OCI-LY3 (cell line): Measurements from ENCODE around the gene RLN3.

ENCODE experiments used
- H2AFZ ChIP-seq: fragments of 200-600, 300-600 bp; shearing (Covaris generic); 2 replicates; pipeline ENCODE4 v1.6.0; 2014; ENCODE audit warnings: antibody characterized with exemption, low read depth, low read length
- H3K27ac ChIP-seq: fragments of 200-600, 300-600 bp; sonication (generic); 2 replicates; pipeline ENCODE4 v1.5.1; 2014; ENCODE audit warnings: mild to moderate bottlenecking, low read length, moderate library complexity, mixed read lengths
- H3K27me3 ChIP-seq: fragments of 200-600, 300-600 bp; sonication (generic); 2 replicates; pipeline ENCODE4 v1.6.1; 2014; ENCODE audit warnings: low read depth, low read length, mixed read lengths
- H3K36me3 ChIP-seq: fragments of 200-600, 300-600 bp; sonication (generic); replicated peaks from 2 replicates; pipeline ENCODE3; 2014; ENCODE audit warnings: low read depth, low read length, mixed read lengths
- H3K4me1 ChIP-seq: fragments of 300-600, 200-600 bp; sonication (generic); 2 replicates; pipeline ENCODE4 v1.6.1; 2014; ENCODE audit warnings: low read length, mixed read lengths
- H3K4me2 ChIP-seq: fragments of 200-600, 300-600 bp; sonication (generic); 2 replicates; pipeline ENCODE4 v1.6.1; 2014; ENCODE audit warnings: low read length, mixed read lengths
- H3K4me3 ChIP-seq: fragments of 300-600, 200-600 bp; sonication (generic); 2 replicates; pipeline ENCODE4 v1.5.1; 2014; ENCODE audit warnings: antibody characterized with exemption, mild to moderate bottlenecking, low read length, moderate library complexity
- H3K79me2 ChIP-seq: fragments of 300-600, 200-600 bp; shearing (Covaris generic); 2 replicates; pipeline ENCODE4 v1.6.1; 2014; ENCODE audit warnings: mild to moderate bottlenecking, low read length, mixed read lengths
- H3K9ac ChIP-seq: fragments of 300-600, 200-600 bp; shearing (Covaris generic); 2 replicates; pipeline ENCODE4 v1.6.0; 2014; ENCODE audit warnings: mild to moderate bottlenecking, low read length, moderate library complexity
- H3K9me3 ChIP-seq: fragments of 200-600, 300-600 bp; shearing (Covaris generic); 2 replicates; pipeline ENCODE4 v1.6.1; 2014; ENCODE audit warnings: low read length, mixed read lengths; ENCODE audit not compliant: insufficient read depth
- H4K20me1 ChIP-seq: fragments of 200-600, 300-600 bp; sonication (generic); 2 replicates; pipeline ENCODE4 v1.6.1; 2016; ENCODE audit warnings: low read length, mixed read lengths; ENCODE audit not compliant: insufficient read depth
- EZH2phosphoT487 ChIP-seq: fragments of 200-600 bp; shearing (Covaris generic); IDR thresholded peaks from 2 replicates; pipeline ENCODE4 v1.6.1; 2018; ENCODE audit warnings: antibody characterized with exemption, mixed run types, low read depth
- TF ChIP-seq, protein P1 (sequence below): fragments of 200-600, 300-600 bp; sonication (generic); IDR thresholded peaks from 2 replicates; pipeline ENCODE4 v1.5.1; 2014; ENCODE audit warnings: antibody characterized with exemption, low read length, low read depth

The RLN3 gene

GRCh38 chr19:14052470-14052869, 24.5 kb downstream of the RLN3 start:
- no peaks in the 10 kb centered on the region for H3K9me3 ChIP-seq
- no peak overlapping the region for H3K27ac ChIP-seq
- H3K4me2 ChIP-seq = no peak overlapping the region
- H3K4me3 ChIP-seq = no peak overlapping the region
- no peak overlapping the region for H2AFZ ChIP-seq
- no peaks in the 10 kb centered on the region for H3K79me2 ChIP-seq
- peaks cover 18% of the 10 kb centered on the region for H3K36me3 ChIP-seq
- TF ChIP-seq EZH2phosphoT487 = no peak
- TF ChIP-seq, protein P1, sequence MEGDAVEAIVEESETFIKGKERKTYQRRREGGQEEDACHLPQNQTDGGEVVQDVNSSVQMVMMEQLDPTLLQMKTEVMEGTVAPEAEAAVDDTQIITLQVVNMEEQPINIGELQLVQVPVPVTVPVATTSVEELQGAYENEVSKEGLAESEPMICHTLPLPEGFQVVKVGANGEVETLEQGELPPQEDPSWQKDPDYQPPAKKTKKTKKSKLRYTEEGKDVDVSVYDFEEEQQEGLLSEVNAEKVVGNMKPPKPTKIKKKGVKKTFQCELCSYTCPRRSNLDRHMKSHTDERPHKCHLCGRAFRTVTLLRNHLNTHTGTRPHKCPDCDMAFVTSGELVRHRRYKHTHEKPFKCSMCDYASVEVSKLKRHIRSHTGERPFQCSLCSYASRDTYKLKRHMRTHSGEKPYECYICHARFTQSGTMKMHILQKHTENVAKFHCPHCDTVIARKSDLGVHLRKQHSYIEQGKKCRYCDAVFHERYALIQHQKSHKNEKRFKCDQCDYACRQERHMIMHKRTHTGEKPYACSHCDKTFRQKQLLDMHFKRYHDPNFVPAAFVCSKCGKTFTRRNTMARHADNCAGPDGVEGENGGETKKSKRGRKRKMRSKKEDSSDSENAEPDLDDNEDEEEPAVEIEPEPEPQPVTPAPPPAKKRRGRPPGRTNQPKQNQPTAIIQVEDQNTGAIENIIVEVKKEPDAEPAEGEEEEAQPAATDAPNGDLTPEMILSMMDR = no peak
- H3K4me1 ChIP-seq = no peaks in the 10 kb centered on the region
- no peak overlapping the region for H3K9ac ChIP-seq
- H4K20me1 ChIP-seq = no peaks in the 10 kb centered on the region
- H3K27me3 ChIP-seq = no peaks in the 10 kb centered on the region

DNA sequence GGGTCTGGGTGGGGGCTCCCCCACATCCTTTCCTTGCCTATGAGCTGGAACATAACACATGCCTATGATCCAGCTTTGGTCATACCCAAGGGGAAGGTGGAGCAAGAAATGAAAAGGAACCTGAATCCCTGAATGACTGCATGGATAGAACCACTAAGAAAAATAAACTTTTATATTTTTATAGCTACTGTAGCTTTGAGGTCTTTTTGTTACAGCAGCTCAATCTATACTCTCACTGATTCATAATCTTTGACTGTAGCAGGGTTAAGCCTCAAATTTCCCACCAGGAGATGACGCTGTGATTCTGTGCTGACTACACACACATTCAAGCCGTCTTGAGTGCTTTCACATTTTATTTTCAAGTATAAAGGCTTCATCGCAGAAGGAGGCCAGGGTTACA, 25.1 kb downstream of the RLN3 start:
- no peak overlapping the region for H2AFZ ChIP-seq
- H3K36me3 ChIP-seq = peaks cover 18% of the 10 kb centered on the region
- H3K4me3 ChIP-seq = no peak overlapping the region
- no peak overlapping the region for H3K4me2 ChIP-seq
- no peaks in the 10 kb centered on the region for H3K4me1 ChIP-seq
- H3K27ac ChIP-seq = no peak overlapping the region
- no peak for TF ChIP-seq EZH2phosphoT487
- TF ChIP-seq, protein P1 = no peak
- H3K79me2 ChIP-seq = no peaks in the 10 kb centered on the region
- no peaks in the 10 kb centered on the region for H4K20me1 ChIP-seq
- no peak overlapping the region for H3K9ac ChIP-seq
- H3K9me3 ChIP-seq = no peaks in the 10 kb centered on the region
- no peaks in the 10 kb centered on the region; the same call in 1 of the 2 replicates for H3K27me3 ChIP-seq

- H2AFZ ChIP-seq = no peak overlapping the region
- no peak overlapping the region for H3K4me3 ChIP-seq
- no peaks in the 10 kb centered on the region for H3K79me2 ChIP-seq
- H3K9ac ChIP-seq = no peak overlapping the region
- peaks cover 5% of the 10 kb centered on the region; the same call in 1 of the 2 replicates for H3K27me3 ChIP-seq
- no peak for TF ChIP-seq EZH2phosphoT487
- TF ChIP-seq, protein P1 = no peak
- no peaks in the 10 kb centered on the region for H3K4me1 ChIP-seq
- H3K27ac ChIP-seq = no peak overlapping the region
- H3K4me2 ChIP-seq = no peak overlapping the region
- no peaks in the 10 kb centered on the region for H3K9me3 ChIP-seq
- no peaks in the 10 kb centered on the region for H4K20me1 ChIP-seq
- H3K36me3 ChIP-seq = peaks cover 15% of the 10 kb centered on the region
Measured at GRCh38 chr19:14053500-14053899, 25.6 kb downstream of the RLN3 start.

GRCh38 chr19:14054099-14054498, 26.2 kb downstream of the RLN3 start:
- H4K20me1 ChIP-seq = no peaks in the 10 kb centered on the region
- H3K4me2 ChIP-seq = no peak overlapping the region
- peaks cover 15% of the 10 kb centered on the region for H3K36me3 ChIP-seq
- H3K27me3 ChIP-seq = peaks cover 8% of the 10 kb centered on the region; the same call in 1 of the 2 replicates
- no peak overlapping the region for H2AFZ ChIP-seq
- no peak overlapping the region for H3K9ac ChIP-seq
- no peak for TF ChIP-seq EZH2phosphoT487
- TF ChIP-seq, protein P1 = no peak
- H3K4me1 ChIP-seq = 0 out of 2 replicates have a peak, but pooled peaks cover 2% of the 10 kb centered on the region
- no peaks in the 10 kb centered on the region for H3K9me3 ChIP-seq
- no peak overlapping the region for H3K4me3 ChIP-seq
- no peak overlapping the region for H3K27ac ChIP-seq
- H3K79me2 ChIP-seq = no peaks in the 10 kb centered on the region
